GM19455 (cell line): ENCODE results near the gene SPEN.

Experiments used
- ATAC-seq: cut with Tn5 transposase; IDR thresholded peaks from one replicate; pipeline ENCODE4 v1.9.1; 2021; ENCODE audit not compliant: unreplicated experiment

The SPEN gene

DNA sequence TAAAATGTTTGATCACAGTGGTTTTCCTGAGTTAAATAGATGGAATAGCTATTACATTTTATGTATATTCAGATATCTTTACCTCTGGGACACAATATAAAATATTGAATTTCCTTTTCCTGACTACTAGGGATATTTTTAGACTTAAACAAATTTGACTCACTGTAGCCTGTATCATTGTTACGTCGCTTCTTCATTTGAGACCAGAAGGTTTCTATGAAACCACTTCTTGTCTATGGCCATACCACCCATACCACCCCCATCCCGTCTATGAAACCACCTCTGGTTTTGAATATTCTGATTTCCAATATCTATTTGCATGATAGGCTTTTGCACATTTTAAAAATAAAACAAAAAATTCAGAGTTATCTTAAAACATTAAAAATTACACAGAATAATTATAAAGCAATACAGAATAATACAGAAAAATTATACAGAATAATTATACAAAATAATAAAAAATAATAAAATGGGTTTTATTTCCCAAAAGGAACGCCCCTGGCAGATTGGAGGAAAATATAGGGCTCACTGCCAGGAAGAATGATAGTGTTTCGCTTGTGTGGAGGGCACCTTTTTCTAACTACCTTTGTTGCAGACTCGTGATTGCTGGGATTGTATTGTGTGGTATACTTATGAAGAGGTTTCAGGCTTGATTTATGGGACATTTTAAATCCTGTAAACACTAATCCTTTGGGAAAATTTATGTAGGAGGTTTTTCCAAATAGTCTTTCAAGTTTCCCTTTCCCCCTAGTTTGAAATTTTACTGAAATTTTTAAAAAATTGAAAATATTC is 4.7 kb downstream of the SPEN start:
- no peak for ATAC-seq

DNA sequence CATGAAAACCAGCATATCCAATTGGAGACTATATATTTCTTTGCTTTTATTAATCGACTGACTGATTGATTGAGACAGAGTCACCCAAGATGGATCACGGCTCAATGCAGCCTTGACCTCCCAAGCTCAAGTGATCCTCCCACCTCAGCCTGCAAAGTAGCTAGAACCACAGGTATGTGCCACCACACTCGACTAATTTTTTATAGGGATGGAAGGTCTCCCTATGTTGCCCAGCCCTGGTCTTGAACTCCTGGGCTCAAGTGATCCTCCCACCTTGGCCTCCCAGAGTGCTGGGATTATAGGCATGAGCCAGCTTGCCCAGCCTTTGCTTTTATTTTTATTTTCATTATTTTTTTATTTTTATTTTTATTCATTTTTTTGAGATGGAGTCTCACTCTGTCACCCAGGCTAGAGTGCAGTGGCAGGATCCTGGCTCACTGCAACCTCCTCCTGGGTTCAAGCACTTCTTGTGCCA is 5.4 kb downstream of the SPEN start:
- ATAC-seq = no peak

DNA sequence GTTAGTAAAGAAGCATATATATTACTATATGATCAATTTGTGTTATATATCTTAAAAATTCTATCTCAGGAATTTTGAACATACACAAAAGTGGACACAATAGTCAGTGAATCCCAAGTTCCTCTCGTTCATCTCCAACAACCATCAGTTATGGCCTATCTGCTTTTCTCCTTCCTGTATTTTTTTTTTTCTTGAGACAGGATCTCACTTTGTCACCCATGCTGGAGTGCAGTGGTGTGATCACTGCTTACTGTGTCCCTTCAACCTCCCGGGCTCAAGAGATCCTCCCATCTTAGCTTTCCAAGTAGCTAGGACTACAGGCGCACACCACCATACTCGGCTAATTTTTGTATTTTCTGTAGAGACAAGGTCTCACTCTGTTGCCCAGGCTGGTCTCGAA is 9.4 kb downstream of the SPEN start:
- no peak for ATAC-seq

DNA sequence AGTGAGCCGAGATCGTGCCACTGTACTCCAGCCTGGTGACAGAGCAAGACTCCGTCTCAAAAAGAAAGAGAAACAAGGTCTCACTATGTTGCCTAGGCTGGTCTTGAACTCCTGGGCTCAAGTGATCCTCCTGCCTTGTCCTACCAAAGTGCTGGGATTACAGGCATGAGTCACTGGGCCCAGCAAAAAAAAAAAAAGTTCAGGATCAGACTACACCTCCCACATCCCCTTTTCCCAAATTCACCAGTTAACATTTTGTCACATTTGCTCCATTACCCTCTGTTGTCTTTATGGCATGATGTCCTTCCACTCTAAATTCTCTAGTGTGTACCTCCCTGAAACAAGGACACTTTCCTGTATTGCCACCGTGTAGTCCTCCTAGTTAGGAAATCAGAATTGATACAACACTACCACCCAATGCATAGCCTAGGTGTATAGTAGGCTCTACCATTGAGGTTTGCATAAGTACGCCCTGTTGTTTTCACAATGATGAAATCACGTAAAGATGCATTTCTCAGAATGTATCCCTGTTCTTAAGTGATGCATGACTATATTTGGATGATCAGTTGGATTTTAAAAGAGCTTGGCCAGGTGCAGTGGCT is 10.7 kb downstream of the SPEN start:
- no peak for ATAC-seq

DNA sequence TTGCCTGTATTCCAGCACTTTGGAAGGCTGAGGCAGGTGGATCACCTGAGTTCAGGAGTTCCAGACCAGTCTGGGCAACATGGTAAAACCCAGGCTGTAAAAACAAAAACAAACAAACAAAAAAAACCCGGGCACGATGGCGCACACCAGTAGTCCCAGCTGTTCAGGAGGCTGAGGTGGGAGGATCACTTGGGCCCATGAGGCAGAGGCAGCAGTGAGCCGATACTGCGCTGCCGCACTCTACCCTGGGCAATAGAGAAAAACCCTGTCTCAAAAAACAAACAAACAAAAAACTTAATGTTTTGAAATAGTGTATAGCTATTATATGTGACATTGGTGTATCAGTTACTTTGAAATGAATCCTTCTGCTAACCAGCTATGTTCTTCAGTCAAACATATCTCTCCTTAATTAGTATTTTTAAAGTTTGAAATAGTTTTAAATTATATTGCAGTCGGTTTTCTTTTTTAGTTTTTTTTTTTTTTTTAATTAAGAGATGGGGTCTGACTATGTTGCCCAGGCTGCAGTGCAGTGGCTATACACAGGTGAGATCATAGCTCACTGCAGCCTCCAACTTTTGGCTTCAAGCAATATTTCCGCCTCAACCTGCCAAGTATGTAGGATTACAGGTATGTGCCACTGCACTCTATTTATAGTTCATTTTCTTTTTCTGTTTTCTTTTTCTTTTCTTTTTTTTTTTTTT is 11.3 kb downstream of the SPEN start:
- no peak for ATAC-seq

DNA sequence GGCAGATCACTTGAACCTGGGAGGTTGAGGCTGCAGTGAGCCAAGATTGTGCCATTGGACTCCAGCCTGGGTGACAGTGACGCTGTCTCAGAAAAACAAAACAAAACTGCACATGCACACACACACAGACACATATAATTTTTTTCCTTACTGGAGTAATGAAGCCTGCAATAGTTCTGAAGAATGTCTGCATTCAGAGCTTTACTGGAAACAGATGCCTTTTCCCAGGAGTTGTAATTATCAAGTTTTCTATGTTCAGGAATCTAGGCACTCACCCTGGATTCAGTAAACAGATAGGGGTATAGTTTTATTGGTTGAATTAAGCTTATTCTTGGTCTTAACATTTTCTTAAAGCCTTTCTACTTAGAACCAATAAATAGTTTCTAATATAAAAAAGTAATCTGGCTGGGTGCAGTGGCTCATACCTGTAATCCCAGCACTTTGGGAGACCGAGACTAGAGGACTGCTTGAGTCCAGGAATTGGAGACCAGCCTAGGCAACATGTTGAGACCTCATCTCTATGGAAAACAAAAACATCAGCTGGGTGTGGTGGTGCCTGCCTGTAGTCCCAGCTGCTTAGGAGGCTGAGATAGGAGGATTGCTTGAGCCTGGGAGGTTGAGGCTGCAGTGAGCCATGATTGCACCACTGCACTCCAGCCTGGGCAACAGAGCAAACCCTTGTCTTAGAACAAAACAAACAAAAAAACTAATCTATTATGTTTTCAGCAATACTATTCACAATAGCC is 15.8 kb downstream of the SPEN start:
- no peak for ATAC-seq

DNA sequence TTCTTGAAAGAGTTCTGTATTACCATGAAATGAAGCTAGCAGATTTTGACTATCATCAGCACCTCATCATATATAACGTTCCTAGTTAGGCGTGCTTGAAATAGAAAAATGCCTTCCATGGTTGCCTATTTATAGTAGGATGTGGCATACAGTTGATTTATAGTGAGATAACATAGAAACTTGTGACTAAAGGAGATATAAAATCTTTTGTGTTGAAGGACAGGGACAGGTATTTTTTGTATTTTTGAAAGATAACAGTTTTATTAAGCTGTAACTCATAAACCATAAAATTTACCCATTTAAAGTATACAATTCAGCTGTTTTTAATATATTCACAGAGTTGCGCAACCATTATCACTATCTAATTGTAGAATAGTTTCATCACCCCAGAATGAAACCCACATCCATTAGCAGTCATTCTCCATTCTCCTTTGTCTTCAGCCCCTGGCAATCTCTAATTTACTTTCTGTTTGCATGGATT is 19.3 kb downstream of the SPEN start:
- ATAC-seq = no peak

DNA sequence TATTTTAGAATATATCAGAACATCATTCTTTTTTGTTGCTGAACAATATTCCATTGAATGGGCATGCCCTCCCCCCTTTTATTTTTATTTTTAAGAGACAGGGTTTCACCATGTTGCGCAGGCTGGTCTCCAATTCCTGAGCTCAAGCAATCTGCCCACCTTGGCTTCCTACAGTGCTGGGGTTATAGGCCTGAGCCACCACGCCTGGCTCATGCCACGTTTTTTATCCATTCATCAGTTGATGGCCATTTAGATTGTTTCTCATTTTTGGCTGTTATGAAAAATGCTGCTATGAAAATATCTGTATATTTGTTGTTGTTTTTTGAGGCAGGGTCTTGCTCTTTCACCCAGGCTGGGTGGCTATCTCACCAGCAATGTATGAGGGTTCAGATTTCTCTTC is 19.8 kb downstream of the SPEN start:
- ATAC-seq = no peak

DNA sequence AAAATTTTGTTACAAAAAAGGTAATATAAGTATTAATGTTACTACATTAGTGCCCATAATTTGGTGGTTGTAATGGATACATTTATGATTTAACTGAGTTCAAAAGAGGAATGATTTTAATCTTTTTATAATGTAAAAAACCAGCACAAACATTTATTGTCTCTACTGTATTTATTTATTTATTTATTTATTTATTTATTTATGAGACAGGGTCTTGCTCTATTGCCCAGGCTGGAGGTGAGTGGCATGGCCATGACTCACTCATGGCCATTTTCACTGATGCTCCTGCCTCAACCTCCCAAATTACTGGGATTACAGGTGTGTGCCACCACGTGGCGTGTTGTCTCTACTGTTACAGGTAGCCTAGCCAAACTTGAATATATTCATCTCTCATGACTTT is 21.9 kb downstream of the SPEN start:
- ATAC-seq = no peak

DNA sequence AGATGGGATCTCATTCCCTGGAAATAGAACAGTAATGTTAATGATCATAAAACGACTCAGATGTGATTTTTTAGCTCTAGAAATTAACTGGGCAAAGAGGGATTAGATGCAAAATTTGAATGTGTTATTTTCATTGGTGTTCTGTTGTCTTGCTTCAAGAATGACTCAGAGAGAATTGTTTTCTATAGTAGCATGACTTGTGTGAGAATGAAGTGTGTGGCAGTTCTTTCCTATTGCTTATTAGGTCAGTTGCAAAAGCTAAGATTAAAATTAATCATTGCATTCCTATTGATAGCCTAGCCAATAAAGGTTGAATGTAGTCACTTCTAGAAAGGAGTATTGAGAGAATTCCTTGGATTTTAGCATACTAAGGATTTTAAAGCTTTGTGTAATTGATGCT is 22.9 kb downstream of the SPEN start:
- ATAC-seq = no peak

DNA sequence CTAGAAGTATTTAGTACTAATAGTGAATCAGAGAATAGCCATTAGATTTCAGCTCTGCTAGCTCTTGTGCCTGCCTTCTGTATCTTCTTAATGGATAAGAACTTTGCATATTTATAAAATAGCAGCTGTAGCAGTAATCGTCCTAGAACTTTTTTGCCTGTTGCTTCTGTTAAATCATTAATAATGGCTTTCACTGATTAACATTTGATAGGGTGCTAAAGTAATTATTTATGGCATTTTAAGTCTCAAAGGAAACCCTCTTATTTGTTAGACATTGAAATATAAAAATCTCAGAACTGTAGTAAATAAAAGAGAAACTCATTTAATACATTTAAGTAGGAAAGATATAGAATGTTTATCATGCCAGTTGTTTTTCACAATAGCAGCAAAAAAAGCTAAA is 27.0 kb downstream of the SPEN start:
- ATAC-seq = no peak

DNA sequence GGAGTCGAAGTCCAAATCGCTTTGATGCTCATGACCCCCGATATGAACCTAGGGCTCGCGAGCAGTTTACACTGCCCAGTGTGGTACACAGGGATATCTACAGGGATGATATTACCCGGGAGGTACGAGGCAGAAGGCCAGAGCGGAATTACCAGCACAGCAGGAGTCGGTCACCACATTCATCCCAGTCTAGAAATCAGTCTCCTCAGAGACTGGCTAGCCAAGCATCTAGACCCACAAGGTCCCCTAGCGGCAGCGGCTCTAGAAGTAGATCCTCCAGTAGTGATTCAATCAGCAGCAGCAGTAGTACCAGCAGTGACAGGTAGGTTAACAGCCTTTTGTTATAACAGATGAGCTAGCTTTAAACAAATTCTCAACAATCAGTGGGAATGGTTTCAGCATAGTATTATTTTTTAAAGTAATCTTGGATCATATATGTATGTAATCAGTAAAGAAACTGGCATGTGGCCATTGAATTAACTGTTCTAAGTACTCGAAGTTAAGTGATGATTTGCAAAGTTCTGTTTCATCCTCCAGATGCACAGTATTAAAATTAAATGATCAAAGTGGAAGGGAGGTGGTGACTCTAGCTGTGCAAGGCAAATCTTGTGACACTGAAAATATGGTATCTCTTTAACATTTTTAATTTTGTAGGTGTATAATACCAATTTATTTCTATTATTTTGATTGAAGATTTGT is 29.0 kb downstream of the SPEN start:
- ATAC-seq = no peak

DNA sequence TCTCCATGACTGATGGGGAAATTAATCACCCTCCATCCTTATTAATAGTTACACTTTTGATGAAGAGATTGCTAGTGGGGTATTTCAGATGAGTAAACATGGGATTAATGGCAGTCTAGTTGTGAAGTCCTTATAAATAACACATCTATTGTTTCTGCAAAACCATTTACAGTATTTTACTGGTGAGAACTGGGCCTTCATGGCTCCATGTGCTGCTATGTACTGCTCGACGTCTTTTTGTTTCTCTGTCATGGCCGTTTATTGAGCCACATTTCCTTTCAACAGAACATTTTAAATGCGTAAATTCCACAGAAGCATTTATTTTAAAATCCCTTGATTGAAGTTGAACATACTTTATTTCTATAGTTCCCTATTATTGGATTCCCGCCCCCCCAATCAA is 34.5 kb downstream of the SPEN start:
- no peak for ATAC-seq

DNA sequence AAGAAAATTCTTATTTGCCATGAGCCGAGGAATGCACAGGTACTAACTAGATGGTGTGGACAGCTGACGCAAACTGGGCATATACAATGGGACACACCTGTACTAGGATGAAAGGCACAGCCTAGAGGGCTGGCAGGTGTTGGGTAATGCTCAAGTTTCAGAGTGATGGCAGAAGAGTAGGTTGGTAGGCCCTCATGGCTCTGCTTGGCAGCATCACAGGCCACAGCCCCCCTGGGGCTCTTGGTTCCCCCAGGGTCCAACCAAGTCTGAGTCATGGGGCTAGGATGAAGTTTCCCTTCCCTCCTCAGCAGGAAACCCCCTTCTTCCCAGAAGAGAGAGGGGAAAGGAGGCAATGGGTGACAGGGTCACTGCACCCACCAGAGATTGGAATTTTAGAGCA is 35.2 kb downstream of the SPEN start:
- no peak for ATAC-seq

DNA sequence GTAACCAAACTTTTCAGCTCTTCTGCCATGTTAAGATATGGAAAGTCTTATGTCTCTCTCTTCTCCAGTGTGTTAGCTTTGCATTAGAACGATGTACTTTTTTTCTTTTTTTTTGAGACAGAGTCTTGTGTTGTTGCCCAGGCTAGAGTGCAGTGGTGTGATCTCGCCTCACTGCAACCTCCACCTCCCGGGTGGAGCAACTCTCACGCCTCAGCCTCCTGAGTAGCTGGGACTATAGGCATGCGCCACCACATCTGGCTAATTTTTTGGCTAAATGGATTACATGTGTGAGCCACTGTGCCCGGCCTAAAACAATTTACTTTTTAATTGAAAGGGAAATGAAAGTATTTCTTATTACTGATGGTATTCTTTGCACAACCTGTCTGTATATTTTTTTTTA is 35.8 kb downstream of the SPEN start:
- ATAC-seq = no peak

DNA sequence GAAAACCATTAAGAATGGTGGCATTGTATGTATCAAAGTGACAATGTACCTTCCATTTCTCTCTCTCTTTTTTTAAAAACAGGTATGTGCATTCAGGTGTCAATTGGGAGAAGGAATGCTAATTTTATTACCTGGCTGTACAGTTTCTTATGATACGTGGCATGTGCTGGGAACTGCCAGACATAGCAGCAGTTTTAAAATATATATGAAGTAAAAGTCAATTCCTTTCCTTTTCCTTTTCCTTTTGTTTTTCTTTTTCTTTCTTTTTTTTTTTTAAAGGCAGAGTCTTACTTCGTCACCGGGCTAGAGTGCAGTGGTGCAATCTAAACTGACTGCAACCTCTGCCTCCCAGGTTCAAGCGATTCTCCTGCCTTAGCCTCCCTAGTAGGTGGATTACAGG is 37.0 kb downstream of the SPEN start:
- ATAC-seq = no peak

DNA sequence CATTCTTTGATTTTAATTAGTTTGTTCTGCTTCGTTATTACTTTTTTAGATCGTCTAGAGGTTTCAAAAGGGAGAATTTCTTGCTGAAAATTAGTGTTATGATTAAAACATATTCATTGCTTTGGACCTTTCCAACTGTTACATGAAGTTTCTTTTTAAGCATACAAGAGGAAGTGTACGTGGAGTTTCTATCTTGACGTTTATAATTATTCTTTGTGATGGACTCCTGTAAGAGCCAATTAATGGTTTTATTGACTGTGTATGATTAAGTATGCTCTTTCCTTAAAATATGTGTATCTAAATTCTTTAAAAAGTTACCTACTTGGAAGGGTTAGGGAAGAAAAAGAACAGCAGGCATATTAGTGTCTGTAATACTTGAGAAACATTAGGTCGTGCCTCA is 37.8 kb downstream of the SPEN start:
- no peak for ATAC-seq

DNA sequence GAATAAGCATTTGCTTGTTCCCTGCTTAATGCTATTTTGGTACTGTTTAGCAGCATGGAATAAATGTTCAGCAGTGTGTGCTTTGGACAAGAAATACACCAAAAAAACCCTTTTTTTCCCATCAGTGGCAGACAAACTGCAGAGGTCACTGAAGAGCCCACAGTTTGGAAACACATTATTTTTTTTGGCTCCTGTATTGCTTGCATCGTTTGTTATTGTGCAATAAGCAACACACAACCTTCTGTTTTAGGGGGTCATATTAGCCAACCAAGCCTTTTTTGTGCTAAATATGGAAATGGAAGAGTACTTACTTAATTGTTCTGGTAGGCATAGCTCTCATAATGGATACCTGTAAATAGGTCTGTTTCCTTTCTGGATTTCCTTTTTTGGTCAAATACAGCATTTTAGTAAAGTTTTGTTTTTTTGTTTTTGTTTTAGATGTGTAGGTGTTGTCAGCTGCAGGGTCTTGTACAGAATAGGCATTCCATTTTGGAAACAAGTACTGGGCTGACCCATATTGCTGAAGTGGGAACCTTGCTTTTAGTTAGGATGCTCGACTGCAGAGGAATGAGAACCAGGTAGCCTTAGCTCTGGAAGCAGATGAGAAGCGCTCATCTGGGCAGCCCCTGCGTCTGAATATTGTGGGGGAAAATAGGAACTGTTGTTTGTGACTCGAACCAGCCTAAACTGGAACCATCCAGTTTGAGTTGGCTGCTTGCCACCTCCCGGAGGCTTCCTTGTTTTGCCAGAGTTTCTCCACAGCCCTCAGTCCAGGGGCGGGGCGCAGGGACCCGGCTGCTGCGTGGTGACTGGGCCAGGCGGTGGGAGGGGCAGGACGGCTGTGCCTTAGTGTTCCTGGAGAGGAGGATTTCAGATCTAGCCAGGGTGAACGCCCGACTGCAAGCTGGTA is 38.4 kb downstream of the SPEN start:
- no peak for ATAC-seq

DNA sequence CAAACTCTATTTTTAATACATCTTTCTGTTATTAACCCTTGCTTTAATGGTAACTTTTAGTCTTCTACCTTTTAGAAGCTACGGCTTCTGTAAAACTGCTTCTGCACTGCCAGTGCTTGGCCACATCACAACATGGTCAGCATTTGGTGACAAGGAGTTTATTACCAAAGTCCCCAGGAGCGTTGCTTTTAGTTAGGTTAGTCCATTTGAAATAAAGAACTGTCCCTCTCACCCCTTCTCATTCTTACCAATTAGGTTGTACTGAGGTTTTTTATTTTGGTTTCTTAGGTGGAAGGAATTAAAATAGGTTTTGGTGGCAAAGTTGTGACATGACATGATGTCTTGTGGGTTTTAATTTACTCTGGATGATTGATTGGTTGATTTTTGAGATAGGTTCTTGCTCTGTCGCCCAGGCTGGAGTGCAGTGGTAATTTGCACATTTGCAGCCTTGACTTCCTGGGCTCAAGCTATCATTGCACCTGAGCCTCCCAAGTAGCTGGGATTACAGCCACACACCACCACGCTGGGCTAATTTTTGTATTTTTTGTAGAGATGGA is 39.2 kb downstream of the SPEN start:
- no peak for ATAC-seq
